B cell (primary cell): ENCODE measurements around the gene TCF7L2. TPM values are rescaled to one million over a fixed set of nuclear protein-coding genes. Genes with fewer than 3 reads are reported as not detected.
A peak's percentile ranks its signal among the peaks of the same experiment; 100 is the strongest.

Source experiments
- ATAC-seq: fragments of 200-7000 bp; cut with Tn5 transposase; one replicate; pipeline ENCODE4 v1.10.0; 2021; ENCODE audit warnings: low read depth, mild to moderate bottlenecking, moderate number of reproducible peaks, moderate library complexity
- CTCF ChIA-PET: fragments of 350-600 bp; sonication (Branson Sonifier 250); formaldehyde crosslinking; loops from one replicate; lab custom pipeline; 2021; ENCODE audit warnings: antibody characterized with exemption, inconsistent platforms; lab: Charles Lee
- POLR2A ChIA-PET: fragments of 350-600 bp; sonication (Branson Sonifier 250); formaldehyde crosslinking; loops from one replicate; lab custom pipeline; 2021; ENCODE audit warnings: antibody characterized with exemption; lab: Charles Lee
- DNase-seq: peaks from one replicate; pipeline ENCODE4 v3.0.0; 2013
- H2AFZ ChIP-seq: 2 replicates; pipeline ENCODE4 v1.6.1; 2012; ENCODE audit warnings: mild to moderate bottlenecking, low read depth, low read length; ENCODE audit not compliant: insufficient read depth, poor library complexity, severe bottlenecking
- H3K27ac ChIP-seq, 2 donors: 1 replicate in 1 of 2; 2 replicates in 1 of 2; pipeline ENCODE4 v1.5.1; 2012 to 2013; ENCODE audit warnings: low read length in 2 of 2, mild to moderate bottlenecking in 2 of 2, moderate library complexity in 1 of 2
- H3K27me3 ChIP-seq, 4 experiments: fragments of 200-600 bp in 1 of 4; sonication (generic) in 1 of 4; replicated peaks in 1 of 4; 1 replicate in 2 of 4; 2 replicates in 2 of 4; pipeline versions ENCODE4 v1.6.1 to v1.7.0; 2013 to 2016; ENCODE audit warnings: low read length in 3 of 4, mild to moderate bottlenecking in 2 of 4, mixed read lengths in 1 of 4, moderate library complexity in 1 of 4; ENCODE audit not compliant: insufficient read depth in 4 of 4, control insufficient read depth in 3 of 4; ENCODE audit errors: control extremely low read depth in 1 of 4
- H3K36me3 ChIP-seq, 2 experiments: replicated peaks in 1 of 2; 1 replicate in 1 of 2; 2 replicates in 1 of 2; pipeline versions ENCODE4 v1.6.1 to v1.7.1; 2013; ENCODE audit warnings: low read length in 1 of 2; ENCODE audit not compliant: insufficient read depth in 2 of 2, control insufficient read depth in 1 of 2; ENCODE audit errors: control extremely low read depth in 1 of 2, extremely low read depth in 1 of 2
- H3K4me1 ChIP-seq, 2 donors: fragments of 200-600 bp in 1 of 2; sonication (generic) in 1 of 2; 1 replicate in 1 of 2; 2 replicates in 1 of 2; pipeline versions ENCODE4 v1.5.1 to v1.6.1; 2013 to 2017; ENCODE audit warnings: low read length in 2 of 2; ENCODE audit not compliant: control insufficient read depth in 2 of 2, insufficient read depth in 2 of 2
- H3K4me2 ChIP-seq: replicated peaks from 2 replicates; pipeline ENCODE3; 2012; ENCODE audit warnings: mild to moderate bottlenecking, low read depth, low read length; ENCODE audit not compliant: poor library complexity, severe bottlenecking
- H3K4me3 ChIP-seq, 5 experiments: fragments of 200-600 bp in 1 of 5; sonication (generic) in 1 of 5; 1 replicate in 3 of 5; 2 replicates in 2 of 5; pipeline versions ENCODE4 v1.5.1 to v1.7.0; 2011 to 2016; ENCODE audit warnings: low read length in 4 of 5, mild to moderate bottlenecking in 4 of 5, low read depth in 2 of 5, control low read depth in 1 of 5, moderate library complexity in 1 of 5; ENCODE audit not compliant: insufficient read depth in 1 of 5; ENCODE audit errors: control extremely low read depth in 1 of 5, extremely low read depth in 1 of 5
- H3K79me2 ChIP-seq: fragments of 200-600 bp; sonication (generic); one replicate; pipeline ENCODE4 v1.6.0; 2016; ENCODE audit warnings: low read length; ENCODE audit not compliant: control insufficient read depth, insufficient read depth
- H3K9ac ChIP-seq: fragments of 200-600 bp; sonication (generic); 2 replicates; pipeline ENCODE4 v1.6.1; 2017; ENCODE audit warnings: mild to moderate bottlenecking, low read length, moderate library complexity
- H3K9me3 ChIP-seq, 3 donors: one replicate each; pipeline versions ENCODE4 v1.6.1 to v1.7.1; 2013; ENCODE audit warnings: low read length in 2 of 3; ENCODE audit not compliant: control insufficient read depth in 2 of 3, insufficient read depth in 1 of 3; ENCODE audit errors: control extremely low read depth in 1 of 3
- H4K20me1 ChIP-seq: 2 replicates; pipeline ENCODE4 v1.6.0; 2012; ENCODE audit warnings: mild to moderate bottlenecking, low read length; ENCODE audit not compliant: insufficient read depth, control insufficient read depth, poor library complexity, severe bottlenecking
- H3K27ac Mint-ChIP-seq: one replicate; pipeline ENCODE4 v1.8.0; 2021; ENCODE audit warnings: mixed read lengths
- H3K27me3 Mint-ChIP-seq: one replicate; pipeline ENCODE4 v1.8.0; 2021; ENCODE audit warnings: mixed read lengths
- H3K4me1 Mint-ChIP-seq: one replicate; pipeline ENCODE4 v1.8.0; 2021; ENCODE audit warnings: mixed read lengths
- H3K4me3 Mint-ChIP-seq: one replicate; pipeline ENCODE4 v1.8.0; 2021; ENCODE audit warnings: mixed read lengths
- H3K9me3 Mint-ChIP-seq: one replicate; pipeline ENCODE4 v1.8.0; 2022; ENCODE audit warnings: mixed read lengths; ENCODE audit not compliant: insufficient read depth
- CTCF ChIP-seq: fragments of 200-600 bp; IDR thresholded peaks from one replicate; pipeline ENCODE4 v1.8.0; 2022; ENCODE audit warnings: antibody characterized with exemption, mild to moderate bottlenecking
- EZH2 ChIP-seq: IDR thresholded peaks from 2 replicates; pipeline ENCODE4 v1.6.1; 2012; ENCODE audit warnings: borderline replicate concordance, low read depth, mild to moderate bottlenecking, moderate library complexity, low read length; ENCODE audit not compliant: insufficient read depth, poor library complexity, severe bottlenecking
- WGBS: methylation state at CpG from one replicate; pipeline ENCODE4 v1.1.5; 2013; ENCODE audit warnings: missing lambda C conversion rate; ENCODE audit not compliant: insufficient coverage; 5-methylcytosine and 5-hydroxymethylcytosine counted together
- intact Hi-C: fragments of 100-400 bp; cut with micrococcal nuclease; formaldehyde crosslinking; loops from one replicate; pipeline ENCODE4 v1.10.0; 2022
- polyA plus RNA-seq: library from polyadenylated mRNA; depleted of rRNA; stranded (reverse); fragments of >200 nt; gene quantifications from 2 replicates; pipeline ENCODE4 v1.2.3, GENCODE V29; 2012
- total RNA-seq, 2 donors: library from RNA; stranded (reverse); fragments of 120-200 nt in 1 of 2; gene quantifications; 1 replicate in 1 of 2; 2 replicates in 1 of 2; pipeline versions ENCODE4 v1.2.3 to v1.2.4, GENCODE V29; 2013 to 2022

TCF7L2 gene
- total and polyA plus RNA-seq, 2 donors (not counting 1 experiment from before 2014, with no cell fraction given) = 0.48 to 1.1 TPM

- ChIA-PET POLR2A (no interaction called here), CTCF (no interaction called here)
- Histone ChIP-seq H4K20me1 (no peaks in the 10 kb centered on the region), H2AFZ (no peak overlapping the region), H3K9me3 (peaks cover 2 to 27% (median 9%) of the 10 kb centered on the region in 3 donors), H3K27ac (no peak overlapping the region), H3K4me3 (no peak overlapping the region), H3K9ac (no peak overlapping the region), H3K27me3 (peaks cover 0 to 6% (median 0%) of the 10 kb centered on the region in 4 experiments), H3K4me2 (no peak overlapping the region), H3K36me3 (no peaks in the 10 kb centered on the region), H3K79me2 (no peaks in the 10 kb centered on the region), H3K4me1 (peaks cover 11 to 17% of the 10 kb centered on the region in 2 donors)
- no peak overlapping the region for H3K4me3 Mint-ChIP-seq
- DNase-seq (no peak), ATAC-seq (no peak)
- peaks cover 25% of the 10 kb centered on the region for H3K4me1 Mint-ChIP-seq
- 96% methylated on average over 3 of the region's 4 CpGs for WGBS
- peaks cover 4% of the 10 kb centered on the region for H3K27me3 Mint-ChIP-seq
- H3K9me3 Mint-ChIP-seq = peaks cover 5% of the 10 kb centered on the region
- H3K27ac Mint-ChIP-seq = no peak overlapping the region
- intact Hi-C loops = no loop called here
- TF ChIP-seq EZH2 (no peak), CTCF (no peak)
Measured at GRCh38 chr10:113091920-113092319, 141.9 kb downstream of the TCF7L2 start.

GRCh38 chr10:113093188-113094113 lies 143.4 kb downstream of the TCF7L2 start:
- ChIA-PET POLR2A (interaction anchor here (0.6 kb wide), 1 partner anchor 668 kb away, joined by 5 read pairs; no protein-coding TSS in a partner anchor), CTCF (no interaction called here)
- no peaks in the 10 kb centered on the region for H3K79me2 ChIP-seq
- no peak overlapping the region for H3K4me3 ChIP-seq
- no peak overlapping the region for H3K27ac Mint-ChIP-seq
- H3K9me3 ChIP-seq = peaks cover 2 to 27% (median 9%) of the 10 kb centered on the region in 3 donors
- H3K4me1 ChIP-seq = peaks cover 11 to 17% of the 10 kb centered on the region in 2 donors
- H3K4me1 Mint-ChIP-seq = peaks cover 25% of the 10 kb centered on the region
- DNase-seq (no peak), ATAC-seq (no peak)
- TF ChIP-seq EZH2 = no peak
- no peak for TF ChIP-seq CTCF
- H4K20me1 ChIP-seq = no peaks in the 10 kb centered on the region
- WGBS = 88% methylated on average over 1 of the region's 10 CpGs
- H3K4me3 Mint-ChIP-seq = peak overlapping the region; percentile 2
- H2AFZ ChIP-seq = no peak overlapping the region
- no peak overlapping the region for H3K4me2 ChIP-seq
- peaks cover 0 to 6% (median 0%) of the 10 kb centered on the region in 4 experiments for H3K27me3 ChIP-seq
- no peak overlapping the region for H3K27ac ChIP-seq
- H3K27me3 Mint-ChIP-seq = peaks cover 4% of the 10 kb centered on the region
- no peak overlapping the region for H3K9ac ChIP-seq
- H3K36me3 ChIP-seq = no peaks in the 10 kb centered on the region
- H3K9me3 Mint-ChIP-seq = peaks cover 5% of the 10 kb centered on the region
- intact Hi-C loops = no loop called here
